22Rv1 (cell line): ENCODE measurements around the gene C1orf122.

ENCODE experiments used
- ZFX ChIP-seq: fragments of 450-650 bp; IDR thresholded peaks from 2 replicates; pipeline ENCODE4 v1.6.1; 2017; ENCODE audit warnings: antibody characterized with exemption, borderline replicate concordance
- TF ChIP-seq, protein P1 (sequence below): fragments of 450-650 bp; IDR thresholded peaks from 2 replicates; pipeline ENCODE4 v1.5.1; 2017; ENCODE audit warnings: mild to moderate bottlenecking

DNA sequence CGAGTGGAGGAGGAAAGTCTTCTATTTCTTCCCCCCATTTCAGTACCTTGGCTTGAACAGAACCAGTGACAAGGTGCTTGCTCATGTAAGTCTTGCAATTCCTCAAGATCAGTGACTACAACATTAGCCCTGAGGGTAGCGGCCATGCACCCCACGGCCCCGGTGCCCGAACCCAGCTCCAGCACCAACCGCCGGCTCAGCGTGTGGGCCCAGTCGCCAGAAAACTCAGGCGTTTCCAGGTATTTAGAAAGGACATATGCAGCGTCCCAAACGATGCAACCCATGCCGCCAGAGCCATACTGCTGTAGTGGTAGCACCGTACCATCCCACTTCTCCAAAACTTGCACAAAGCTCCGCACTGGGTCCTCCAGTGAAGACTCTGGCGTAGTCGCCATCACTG, 25.1 kb upstream of the C1orf122 start:
- TF ChIP-seq, protein P1, sequence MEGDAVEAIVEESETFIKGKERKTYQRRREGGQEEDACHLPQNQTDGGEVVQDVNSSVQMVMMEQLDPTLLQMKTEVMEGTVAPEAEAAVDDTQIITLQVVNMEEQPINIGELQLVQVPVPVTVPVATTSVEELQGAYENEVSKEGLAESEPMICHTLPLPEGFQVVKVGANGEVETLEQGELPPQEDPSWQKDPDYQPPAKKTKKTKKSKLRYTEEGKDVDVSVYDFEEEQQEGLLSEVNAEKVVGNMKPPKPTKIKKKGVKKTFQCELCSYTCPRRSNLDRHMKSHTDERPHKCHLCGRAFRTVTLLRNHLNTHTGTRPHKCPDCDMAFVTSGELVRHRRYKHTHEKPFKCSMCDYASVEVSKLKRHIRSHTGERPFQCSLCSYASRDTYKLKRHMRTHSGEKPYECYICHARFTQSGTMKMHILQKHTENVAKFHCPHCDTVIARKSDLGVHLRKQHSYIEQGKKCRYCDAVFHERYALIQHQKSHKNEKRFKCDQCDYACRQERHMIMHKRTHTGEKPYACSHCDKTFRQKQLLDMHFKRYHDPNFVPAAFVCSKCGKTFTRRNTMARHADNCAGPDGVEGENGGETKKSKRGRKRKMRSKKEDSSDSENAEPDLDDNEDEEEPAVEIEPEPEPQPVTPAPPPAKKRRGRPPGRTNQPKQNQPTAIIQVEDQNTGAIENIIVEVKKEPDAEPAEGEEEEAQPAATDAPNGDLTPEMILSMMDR = no peak
- TF ChIP-seq ZFX = no peak
